Astrocyte (in vitro differentiated cells and primary cell): Measurements from ENCODE around the gene INPP4B.

Source experiments
- EZH2 ChIP-seq: IDR thresholded peaks from 2 replicates; pipeline ENCODE4 v1.6.1; 2012; ENCODE audit warnings: mild to moderate bottlenecking, low read length, inconsistent platforms; ENCODE audit not compliant: insufficient read depth
- TF ChIP-seq, protein P1 (sequence below): IDR thresholded peaks from 2 replicates; pipeline ENCODE4 v1.5.1; 2011; ENCODE audit warnings: low read depth, mild to moderate bottlenecking, inconsistent platforms, low read length, moderate library complexity; ENCODE audit not compliant: insufficient read depth

DNA sequence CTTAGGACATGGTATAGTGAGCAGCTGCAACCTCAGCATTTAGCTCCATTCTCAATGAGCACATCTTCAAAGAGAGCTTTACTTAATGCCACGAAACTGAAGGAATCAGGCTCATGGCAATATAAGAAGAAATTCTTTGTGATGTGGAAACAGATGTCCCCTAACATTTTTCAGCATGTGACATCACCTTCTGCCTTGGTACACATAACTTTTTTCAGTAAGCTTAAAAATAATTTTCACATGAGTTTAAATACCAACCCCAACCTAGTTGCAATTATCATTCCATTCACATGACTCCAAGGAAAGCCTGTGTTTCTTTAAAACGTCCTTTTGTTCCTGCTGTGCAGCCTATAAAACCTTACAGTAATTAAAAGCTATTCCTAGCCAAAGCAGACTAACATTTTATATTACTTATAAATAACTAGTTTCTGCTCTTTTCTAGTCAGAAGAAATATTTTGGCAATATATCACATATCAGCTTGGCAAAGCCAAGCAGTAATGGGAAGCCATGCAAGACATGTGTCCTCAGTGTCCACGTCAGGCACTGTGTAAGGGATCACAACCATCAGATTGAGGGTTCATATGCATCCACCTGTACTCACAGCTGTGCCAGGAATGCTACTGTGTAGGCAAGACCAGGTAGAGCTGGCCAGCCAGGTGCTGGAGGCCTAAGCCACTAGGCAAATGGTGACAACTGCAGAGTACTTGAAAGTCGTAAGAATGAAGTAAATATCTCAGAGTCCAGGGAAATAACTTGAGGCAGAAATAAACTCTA is 466.6 kb downstream of the INPP4B start:
- TF ChIP-seq, protein P1, sequence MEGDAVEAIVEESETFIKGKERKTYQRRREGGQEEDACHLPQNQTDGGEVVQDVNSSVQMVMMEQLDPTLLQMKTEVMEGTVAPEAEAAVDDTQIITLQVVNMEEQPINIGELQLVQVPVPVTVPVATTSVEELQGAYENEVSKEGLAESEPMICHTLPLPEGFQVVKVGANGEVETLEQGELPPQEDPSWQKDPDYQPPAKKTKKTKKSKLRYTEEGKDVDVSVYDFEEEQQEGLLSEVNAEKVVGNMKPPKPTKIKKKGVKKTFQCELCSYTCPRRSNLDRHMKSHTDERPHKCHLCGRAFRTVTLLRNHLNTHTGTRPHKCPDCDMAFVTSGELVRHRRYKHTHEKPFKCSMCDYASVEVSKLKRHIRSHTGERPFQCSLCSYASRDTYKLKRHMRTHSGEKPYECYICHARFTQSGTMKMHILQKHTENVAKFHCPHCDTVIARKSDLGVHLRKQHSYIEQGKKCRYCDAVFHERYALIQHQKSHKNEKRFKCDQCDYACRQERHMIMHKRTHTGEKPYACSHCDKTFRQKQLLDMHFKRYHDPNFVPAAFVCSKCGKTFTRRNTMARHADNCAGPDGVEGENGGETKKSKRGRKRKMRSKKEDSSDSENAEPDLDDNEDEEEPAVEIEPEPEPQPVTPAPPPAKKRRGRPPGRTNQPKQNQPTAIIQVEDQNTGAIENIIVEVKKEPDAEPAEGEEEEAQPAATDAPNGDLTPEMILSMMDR: no peak
- TF ChIP-seq EZH2: no peak
